A673 (cell line): Measurements from ENCODE around the gene MASP2. TPM values are rescaled to one million over a fixed set of nuclear protein-coding genes. Genes with fewer than 3 reads are reported as not detected.

ENCODE experiments used
- BruUV-seq: library from RNA; stranded (reverse); fragments of 400-500 nt; replicated peaks from 2 replicates; lab custom pipeline; 2021; lab: Mats Ljungman, UMichigan
- CTCF ChIA-PET: fragments of 300-600 bp; sonication (Branson Sonifier 250); formaldehyde crosslinking; loops from one replicate; lab custom pipeline; 2022; ENCODE audit warnings: antibody characterized with exemption; lab: Charles Lee
- POLR2A ChIA-PET: fragments of 300-600 bp; sonication (Branson Sonifier 250); formaldehyde crosslinking; loops from one replicate; lab custom pipeline; 2022; ENCODE audit warnings: antibody characterized with exemption; ENCODE audit not compliant: low non-redundant PET; lab: Charles Lee
- DNase-seq: peaks from one replicate; pipeline ENCODE4 v3.0.0-alpha.2; 2015; ENCODE audit warnings: low spot score
- H3K27ac ChIP-seq: fragments of 200-600 bp; sonication (generic); 2 replicates; pipeline ENCODE4 v1.5.1; 2016; ENCODE audit warnings: mixed run types, low read depth, mild to moderate bottlenecking, mixed read lengths, antibody characterized with exemption, low read length; ENCODE audit not compliant: poor library complexity, severe bottlenecking
- H3K27me3 ChIP-seq: fragments of 200-600 bp; sonication (generic); replicated peaks from 2 replicates; pipeline ENCODE4 v1.6.1; 2017; ENCODE audit warnings: mixed run types, low read depth, mild to moderate bottlenecking, mixed read lengths, antibody characterized with exemption, low read length; ENCODE audit not compliant: insufficient read depth, poor library complexity
- H3K36me3 ChIP-seq: fragments of 200-600 bp; sonication (generic); 2 replicates; pipeline ENCODE4 v1.6.1; 2016; ENCODE audit warnings: mixed run types, mild to moderate bottlenecking, mixed read lengths, antibody characterized with exemption, low read length; ENCODE audit not compliant: insufficient read depth, poor library complexity, severe bottlenecking
- H3K4me1 ChIP-seq: fragments of 200-600 bp; sonication (generic); 2 replicates; pipeline ENCODE4 v1.6.1; 2017; ENCODE audit warnings: mixed run types, mild to moderate bottlenecking, mixed read lengths, antibody characterized with exemption, low read length; ENCODE audit not compliant: insufficient read depth, poor library complexity, severe bottlenecking
- H3K4me3 ChIP-seq: fragments of 200-600 bp; sonication (generic); 2 replicates; pipeline ENCODE4 v1.5.1; 2016; ENCODE audit warnings: low read depth, mixed run types, mild to moderate bottlenecking, mixed read lengths, low read length; ENCODE audit not compliant: poor library complexity, severe bottlenecking
- H3K9me3 ChIP-seq: fragments of 200-600 bp; sonication (generic); 2 replicates; pipeline ENCODE4 v1.6.1; 2016; ENCODE audit warnings: mixed run types, low read depth, mild to moderate bottlenecking, mixed read lengths, antibody characterized with exemption, low read length; ENCODE audit not compliant: poor library complexity, severe bottlenecking
- CTCF ChIP-seq: fragments of 300-800, 200-600 bp; sonication (generic); conservative IDR thresholded peaks from 2 replicates; pipeline ENCODE4 v1.5.1; 2017; ENCODE audit warnings: low read depth, mild to moderate bottlenecking, antibody characterized with exemption, low read length, moderate library complexity, mixed read lengths
- EZH2 ChIP-seq: fragments of 200-600 bp; sonication (generic); IDR thresholded peaks from 2 replicates; pipeline ENCODE4 v1.6.1; 2017; ENCODE audit warnings: borderline replicate concordance, low read depth, mild to moderate bottlenecking, mixed read lengths, antibody characterized with exemption, low read length; ENCODE audit not compliant: poor library complexity, severe bottlenecking
- intact Hi-C: fragments of 100-400 bp; cut with micrococcal nuclease; formaldehyde crosslinking; loops from one replicate; pipeline ENCODE4 v1.10.0; 2022; ENCODE audit not compliant: unreplicated experiment
- total RNA-seq: library from RNA; stranded (reverse); gene quantifications from 2 replicates; pipeline ENCODE4 v1.2.3, GENCODE V29; 2021

The MASP2 gene
- total RNA-seq, 1 experiment from 2014 or later = 0.69 TPM

GRCh38 chr1:11062965-11063401 is 15.9 kb upstream of the MASP2 start:
- no peak overlapping the region for H3K27ac ChIP-seq
- intact Hi-C loops = no loop called here

GRCh38 chr1:11061652-11062365 is 14.8 kb upstream of the MASP2 start:
- DNase-seq = no peak
- intact Hi-C loops = no loop called here
- Histone ChIP-seq H3K4me1 (peaks cover 4% of the 10 kb centered on the region), H3K27ac (no peak overlapping the region), H3K4me3 (no peak overlapping the region), H3K27me3 (no peaks in the 10 kb centered on the region), H3K36me3 (peaks cover 34% of the 10 kb centered on the region), H3K9me3 (no peaks in the 10 kb centered on the region)
- ChIA-PET CTCF (no interaction called here), POLR2A (no interaction called here)
- TF ChIP-seq CTCF (no peak), EZH2 (no peak)
- BruUV-seq = no TSS peak

More at GRCh38 chr1:11062965-11063401, 15.9 kb upstream of the MASP2 start:
- H3K27me3 ChIP-seq = no peaks in the 10 kb centered on the region
- POLR2A ChIA-PET = no interaction called here
- BruUV-seq = no TSS peak
- TF ChIP-seq CTCF (no peak), EZH2 (no peak)
- CTCF ChIA-PET = interaction anchor here (1.1 kb wide), 1 partner anchor 26 kb away, joined by 4 read pairs; no protein-coding TSS in a partner anchor
- peaks cover 4% of the 10 kb centered on the region for H3K4me1 ChIP-seq
- peak; percentile 35 for DNase-seq
- H3K9me3 ChIP-seq = no peaks in the 10 kb centered on the region
- peaks cover 37% of the 10 kb centered on the region for H3K36me3 ChIP-seq
- no peak overlapping the region for H3K4me3 ChIP-seq

GRCh38 chr1:11059968-11060830 is 13.2 kb upstream of the MASP2 start, which contains the start of gene SRM:
Gene SRM, minus strand, starts transcription at chr1:11060018. Its CDS starts 75 bp downstream, at chr1:11059943.
- BruUV-seq = TSS peak; percentile 89
- no peaks in the 10 kb centered on the region for H3K27me3 ChIP-seq
- ChIA-PET CTCF (interaction anchor here (0.6 kb wide), 1 partner anchor 602 kb away, joined by 12 read pairs; no protein-coding TSS in a partner anchor), POLR2A (no interaction called here)
- H3K36me3 ChIP-seq = peaks cover 29% of the 10 kb centered on the region
- peak within 1 kb of the TSS; percentile 87 for H3K4me3 ChIP-seq
- intact Hi-C loops = no loop called here
- no peaks in the 10 kb centered on the region for H3K9me3 ChIP-seq
- peak within 1 kb of the TSS; percentile 78 for H3K27ac ChIP-seq
- TF ChIP-seq EZH2 (no peak), CTCF (no peak)
- DNase-seq = peak; percentile 96
- peaks cover 4% of the 10 kb centered on the region for H3K4me1 ChIP-seq
